ENCODE results near the gene SMIM13.

GRCh38 chr6:11185204-11185842 is 91.7 kb downstream of the SMIM13 start:
- TF ChIP-seq CTCF (IDR thresholded peaks at IDR 0.05) (no peak), POLR2A (IDR thresholded peaks at IDR 0.05) (no peak)
